K562 (cell line): ENCODE results near the gene HSPA8. TPM values are rescaled to one million over a fixed set of nuclear protein-coding genes. Genes with fewer than 3 reads are reported as not detected.

ENCODE experiments used
- ERF ChIP-seq: fragments of 450-650 bp; formaldehyde crosslinking; IDR thresholded peaks from 2 replicates; pipeline ENCODE4 v1.4.0; 2020; ENCODE audit warnings: mild to moderate bottlenecking, mixed read lengths
- FOXM1 ChIP-seq, 2 experiments: fragments of 450-650 bp in 1 of 2; sonication (generic) in 1 of 2; formaldehyde crosslinking in 1 of 2; IDR thresholded peaks; 2 replicates each; pipeline versions ENCODE4 v1.6.1 to v1.9.0; 2017 to 2022; ENCODE audit warnings: low read depth in 2 of 2, mild to moderate bottlenecking in 2 of 2, missing genetic modification reagents in 1 of 2, moderate library complexity in 1 of 2
- RAD51 ChIP-seq: fragments of 450-650 bp; IDR thresholded peaks from 2 replicates; pipeline ENCODE4 v1.7.1; 2016; ENCODE audit warnings: low read depth, mild to moderate bottlenecking, borderline replicate concordance
- RB1 ChIP-seq: fragments of 450-650 bp; IDR thresholded peaks from 2 replicates; pipeline ENCODE4 v1.6.1; 2017; ENCODE audit warnings: low read depth, mild to moderate bottlenecking
- ZSCAN29 ChIP-seq: fragments of 450-650 bp; IDR thresholded peaks from 2 replicates; pipeline ENCODE4 v1.6.1; 2017
- polyA plus RNA-seq, 8 experiments: library from polyadenylated mRNA; depleted of rRNA in 4 of 8; stranded (reverse) in 5 of 8; unstranded in 3 of 8; fragments of >200 nt; fragmentation: Nextera tagmentation in 2 of 8; fragmentation: Illumina TruSeq in 1 of 8; extraction: Ambion mirVana in 2 of 8; extraction: Trizol in 1 of 8; gene quantifications; 2 replicates each; pipeline versions ENCODE4 v1.2.1 to v1.2.3, GENCODE V29; 2011 to 2014; ENCODE audit warnings: inconsistent platforms in 1 of 8, missing spikeins in 1 of 8
- total RNA-seq, 7 experiments: library from RNA; depleted of rRNA in 6 of 7; stranded (reverse); fragments of >200 nt in 6 of 7; fragmentation: Illumina TruSeq in 2 of 7; extraction: Trizol in 2 of 7; gene quantifications; 2 replicates each; pipeline versions ENCODE4 v1.2.1 to v1.2.3, GENCODE V29; 2011 to 2021; ENCODE audit warnings: low replicate concordance in 1 of 7
- TF ChIP-seq, protein P1 (sequence below): fragments of 250-450 bp; sonication (Bioruptor Pico); IDR thresholded peaks from 2 replicates; pipeline ENCODE4 v1.4.0; 2020

Gene HSPA8
- total and polyA plus RNA-seq, 9 of the 15 experiments (the other 6 are each of a cell fraction or from before 2014, with no cell fraction given): 1,250 to 3,966 (median 2,773) TPM

DNA sequence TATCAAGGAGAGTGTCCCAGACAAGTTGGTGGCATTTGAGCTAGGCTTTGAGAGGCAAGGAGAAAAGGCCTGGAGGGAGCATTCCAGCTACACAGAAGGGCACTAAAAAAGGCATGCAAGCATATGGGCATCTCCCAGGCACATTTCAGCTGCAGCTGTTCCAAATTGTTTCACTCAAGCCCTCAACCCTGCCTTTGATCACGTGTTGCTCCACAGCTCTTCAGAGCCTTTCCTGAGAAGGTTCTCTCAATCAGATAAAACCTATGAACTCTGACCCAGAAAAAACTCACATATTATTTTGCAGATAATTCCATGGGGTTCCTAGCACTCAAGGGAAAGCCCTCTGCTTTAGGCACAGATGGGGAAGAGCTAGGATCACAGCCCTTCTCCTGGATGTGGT, 24.4 kb upstream of the HSPA8 start (continued):
- no peak for TF ChIP-seq FOXM1 (IDR thresholded peaks at IDR 0.05; ENCODE audit: low read depth)
- TF ChIP-seq FOXM1 (CRISPR knock-in tag; IDR thresholded peaks at IDR 0.05; ENCODE audit: low read depth): no peak
- TF ChIP-seq, protein P1, sequence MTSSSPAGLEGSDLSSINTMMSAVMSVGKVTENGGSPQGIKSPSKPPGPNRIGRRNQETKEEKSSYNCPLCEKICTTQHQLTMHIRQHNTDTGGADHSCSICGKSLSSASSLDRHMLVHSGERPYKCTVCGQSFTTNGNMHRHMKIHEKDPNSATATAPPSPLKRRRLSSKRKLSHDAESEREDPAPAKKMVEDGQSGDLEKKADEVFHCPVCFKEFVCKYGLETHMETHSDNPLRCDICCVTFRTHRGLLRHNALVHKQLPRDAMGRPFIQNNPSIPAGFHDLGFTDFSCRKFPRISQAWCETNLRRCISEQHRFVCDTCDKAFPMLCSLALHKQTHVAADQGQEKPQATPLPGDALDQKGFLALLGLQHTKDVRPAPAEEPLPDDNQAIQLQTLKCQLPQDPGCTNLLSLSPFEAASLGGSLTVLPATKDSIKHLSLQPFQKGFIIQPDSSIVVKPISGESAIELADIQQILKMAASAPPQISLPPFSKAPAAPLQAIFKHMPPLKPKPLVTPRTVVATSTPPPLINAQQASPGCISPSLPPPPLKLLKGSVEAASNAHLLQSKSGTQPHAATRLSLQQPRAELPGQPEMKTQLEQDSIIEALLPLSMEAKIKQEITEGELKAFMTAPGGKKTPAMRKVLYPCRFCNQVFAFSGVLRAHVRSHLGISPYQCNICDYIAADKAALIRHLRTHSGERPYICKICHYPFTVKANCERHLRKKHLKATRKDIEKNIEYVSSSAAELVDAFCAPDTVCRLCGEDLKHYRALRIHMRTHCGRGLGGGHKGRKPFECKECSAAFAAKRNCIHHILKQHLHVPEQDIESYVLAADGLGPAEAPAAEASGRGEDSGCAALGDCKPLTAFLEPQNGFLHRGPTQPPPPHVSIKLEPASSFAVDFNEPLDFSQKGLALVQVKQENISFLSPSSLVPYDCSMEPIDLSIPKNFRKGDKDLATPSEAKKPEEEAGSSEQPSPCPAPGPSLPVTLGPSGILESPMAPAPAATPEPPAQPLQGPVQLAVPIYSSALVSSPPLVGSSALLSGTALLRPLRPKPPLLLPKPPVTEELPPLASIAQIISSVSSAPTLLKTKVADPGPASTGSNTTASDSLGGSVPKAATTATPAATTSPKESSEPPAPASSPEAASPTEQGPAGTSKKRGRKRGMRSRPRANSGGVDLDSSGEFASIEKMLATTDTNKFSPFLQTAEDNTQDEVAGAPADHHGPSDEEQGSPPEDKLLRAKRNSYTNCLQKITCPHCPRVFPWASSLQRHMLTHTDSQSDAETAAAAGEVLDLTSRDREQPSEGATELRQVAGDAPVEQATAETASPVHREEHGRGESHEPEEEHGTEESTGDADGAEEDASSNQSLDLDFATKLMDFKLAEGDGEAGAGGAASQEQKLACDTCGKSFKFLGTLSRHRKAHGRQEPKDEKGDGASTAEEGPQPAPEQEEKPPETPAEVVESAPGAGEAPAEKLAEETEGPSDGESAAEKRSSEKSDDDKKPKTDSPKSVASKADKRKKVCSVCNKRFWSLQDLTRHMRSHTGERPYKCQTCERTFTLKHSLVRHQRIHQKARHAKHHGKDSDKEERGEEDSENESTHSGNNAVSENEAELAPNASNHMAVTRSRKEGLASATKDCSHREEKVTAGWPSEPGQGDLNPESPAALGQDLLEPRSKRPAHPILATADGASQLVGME (CRISPR knock-in tag): no peak
- TF ChIP-seq ZSCAN29: no peak
- TF ChIP-seq RB1: no peak
- TF ChIP-seq RAD51: peak; percentile 63
- no peak for TF ChIP-seq ERF
